NOMO-1 treated with dmso at 0.1 percent for 144 hours (cell line): ENCODE measurements around the gene MCUB.
"Not testable (repeated sequence)": the region's sequence is repeated elsewhere in the genome, so short reads cannot be mapped to it uniquely, and the experiment has no call there.

Experiments
- DNase-seq: peaks from one replicate; lab custom pipeline; 2025; ENCODE audit not compliant: unreplicated experiment; lab: John Stamatoyannopoulos, UW

MCUB gene

DNA sequence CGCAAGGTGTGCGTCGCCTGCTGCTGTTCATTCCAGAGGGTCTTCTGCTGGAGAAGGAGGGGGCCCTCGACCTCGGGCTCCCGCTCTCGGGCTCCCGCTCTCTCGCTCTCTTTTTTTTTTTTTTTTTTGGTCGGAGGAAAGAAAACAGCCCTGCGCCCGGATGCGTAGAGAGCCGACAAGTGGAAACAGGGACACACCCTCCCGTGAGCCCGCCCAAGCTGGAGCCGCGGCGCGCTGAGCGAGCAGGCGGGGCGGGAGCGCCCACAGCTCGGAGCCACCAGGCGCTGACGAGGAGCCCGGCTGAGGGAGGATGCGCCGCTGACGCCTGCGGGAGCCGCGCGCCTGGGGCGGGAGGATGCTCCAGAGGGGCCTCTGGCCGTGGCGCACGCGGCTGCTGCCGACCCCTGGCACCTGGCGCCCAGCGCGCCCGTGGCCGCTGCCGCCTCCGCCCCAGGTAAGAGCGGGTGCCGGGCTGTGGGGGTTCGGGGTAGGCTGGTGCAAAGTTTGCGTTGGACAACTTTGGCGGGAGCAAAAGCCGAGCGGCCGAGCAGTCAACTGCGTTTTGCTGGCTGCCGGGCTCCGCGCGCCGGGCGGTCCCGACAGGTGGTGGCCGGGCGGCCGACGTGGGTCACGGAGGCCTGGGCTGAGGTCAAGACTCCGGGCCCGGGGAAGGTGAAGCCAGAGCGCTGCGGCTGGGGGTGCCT is at the start of gene MCUB:
Gene MCUB, plus strand, starts transcription at position 264 of the 704 bp plus-strand sequence. Its CDS starts 92 bp downstream, at position 356.
- peak; percentile 68 for DNase-seq

DNA sequence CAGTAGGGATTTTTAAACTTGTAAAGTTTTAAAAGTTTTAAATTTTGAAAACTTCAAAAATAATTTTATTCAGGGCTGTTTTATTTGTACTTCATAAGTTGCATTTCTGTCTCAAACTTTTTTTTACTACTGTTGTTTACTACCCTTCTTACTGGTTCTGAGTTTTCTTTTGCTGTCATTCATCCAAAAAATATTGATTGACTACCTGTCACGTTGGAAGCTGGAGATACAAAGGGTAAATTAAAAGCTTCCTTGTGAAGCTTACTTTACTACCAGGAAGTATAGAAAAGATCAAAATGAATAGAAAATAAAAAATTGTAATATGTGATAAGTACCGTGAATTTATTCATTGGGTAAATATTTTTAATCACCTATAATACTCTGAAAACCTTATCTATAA is 49.4 kb upstream of the MCUB start:
- no peak for DNase-seq

DNA sequence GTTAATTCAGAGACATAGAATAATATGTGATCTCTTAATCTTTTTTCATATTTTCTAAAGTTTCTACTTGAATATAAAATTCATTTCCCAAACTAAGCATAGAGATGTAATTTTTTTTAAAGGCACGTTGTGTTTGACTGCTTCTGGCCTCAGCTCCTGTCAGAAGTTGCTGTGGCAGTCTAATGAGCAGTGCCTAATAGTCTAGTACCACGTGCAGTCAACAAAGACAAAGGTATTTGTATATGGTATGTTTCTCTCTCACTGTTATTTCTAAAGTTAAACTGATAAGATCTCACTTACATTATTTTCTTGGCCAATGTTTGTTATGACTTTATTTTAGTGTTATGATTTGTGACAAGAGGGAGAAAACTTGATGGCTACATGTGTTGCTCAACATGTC is 48.6 kb upstream of the MCUB start:
- DNase-seq = no peak

- DNase-seq = not testable (repeated sequence)
Measured at GRCh38 chr4:109513368-109513767, 46.7 kb upstream of the MCUB start.

DNA sequence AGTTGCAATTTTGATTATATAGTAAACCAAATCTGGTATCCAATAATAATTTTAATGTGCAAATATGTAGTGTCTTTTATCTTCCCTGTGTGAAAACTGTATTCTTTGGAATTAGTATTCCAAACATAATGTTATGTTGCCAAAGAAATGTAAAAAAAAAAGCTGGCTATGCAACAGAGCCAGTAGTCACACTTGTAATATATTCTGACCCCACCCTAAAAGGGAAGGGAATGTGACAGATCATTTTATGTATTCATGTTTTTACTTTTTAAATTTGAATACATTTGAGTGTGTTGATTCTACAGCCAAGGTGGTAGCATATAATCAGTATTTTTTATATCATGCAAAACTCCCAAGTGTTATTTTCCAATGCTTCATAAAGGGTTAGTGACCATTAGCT is 27.9 kb upstream of the MCUB start:
- no peak for DNase-seq

- DNase-seq = no peak
Measured at GRCh38 chr4:109545401-109545800, 14.6 kb upstream of the MCUB start.

GRCh38 chr4:109547394-109547793 is 12.7 kb upstream of the MCUB start:
- DNase-seq = no peak

DNA sequence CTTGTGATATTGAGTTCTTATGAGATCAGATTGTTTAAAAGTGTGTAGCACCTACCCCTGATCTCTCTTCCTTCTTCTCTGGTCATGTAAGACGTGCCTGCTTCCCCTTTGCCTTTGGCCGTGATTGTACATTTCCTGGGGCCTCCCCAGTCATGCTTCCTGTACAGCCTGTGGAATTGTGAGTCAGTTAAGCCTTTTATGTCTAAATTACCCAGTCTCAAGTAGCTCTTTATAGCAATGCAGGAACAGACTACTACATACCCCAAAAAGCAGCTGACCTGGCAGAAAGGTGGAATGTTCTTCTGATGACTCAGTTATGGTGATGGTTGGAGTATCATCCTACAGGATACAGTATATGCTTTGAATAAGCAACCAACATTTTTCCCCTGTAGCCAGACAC is 11.4 kb upstream of the MCUB start:
- peak; percentile 71 for DNase-seq

GRCh38 chr4:109552237-109552636 is 7.8 kb upstream of the MCUB start:
- DNase-seq = no peak

GRCh38 chr4:109553130-109553529 is 6.9 kb upstream of the MCUB start:
- DNase-seq = no peak

- no peak for DNase-seq
Measured at GRCh38 chr4:109554971-109555370, 5.1 kb upstream of the MCUB start.

DNA sequence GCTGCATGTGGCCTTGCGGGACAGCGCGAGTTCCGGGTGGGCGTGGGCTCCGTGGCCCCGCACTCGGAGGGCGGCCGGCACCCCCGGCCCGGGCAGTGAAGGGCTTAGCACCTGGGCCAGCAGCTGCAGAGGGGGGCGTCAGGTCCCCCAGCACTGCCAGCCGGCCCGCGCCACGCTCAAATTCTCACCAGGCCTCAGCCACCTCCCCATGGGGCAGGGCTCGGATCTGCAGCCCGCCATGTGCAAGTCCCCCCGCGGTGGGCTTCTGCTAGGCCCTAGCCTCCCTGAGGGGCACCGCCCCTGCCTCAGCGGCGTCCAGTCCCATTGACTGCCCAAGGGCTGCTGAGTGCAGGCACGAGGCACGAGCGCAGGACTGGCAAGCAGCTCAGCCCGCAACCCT is 2.6 kb upstream of the MCUB start:
- DNase-seq = no peak

- not testable (repeated sequence) for DNase-seq
Measured at GRCh38 chr4:109558095-109558494, 2.0 kb upstream of the MCUB start.

DNA sequence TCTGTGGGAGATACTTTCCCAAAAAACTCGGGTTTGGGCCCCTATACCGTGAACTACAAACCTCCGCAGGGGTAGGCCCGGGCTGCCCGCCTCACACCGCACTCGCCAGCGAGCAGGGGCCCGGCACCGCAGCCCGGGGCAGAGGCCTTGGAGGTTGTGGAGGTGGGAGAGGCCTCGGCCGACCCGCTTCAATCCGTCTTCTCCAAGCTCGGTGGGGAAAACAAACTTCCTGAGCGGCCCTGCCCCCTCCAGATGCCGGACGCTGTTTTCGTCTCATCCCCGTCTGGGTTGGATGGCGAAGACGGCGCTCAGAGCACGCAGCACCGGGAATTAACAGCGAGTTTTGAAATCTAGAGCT is 442 bp upstream of the MCUB start:
- DNase-seq = no peak

DNA sequence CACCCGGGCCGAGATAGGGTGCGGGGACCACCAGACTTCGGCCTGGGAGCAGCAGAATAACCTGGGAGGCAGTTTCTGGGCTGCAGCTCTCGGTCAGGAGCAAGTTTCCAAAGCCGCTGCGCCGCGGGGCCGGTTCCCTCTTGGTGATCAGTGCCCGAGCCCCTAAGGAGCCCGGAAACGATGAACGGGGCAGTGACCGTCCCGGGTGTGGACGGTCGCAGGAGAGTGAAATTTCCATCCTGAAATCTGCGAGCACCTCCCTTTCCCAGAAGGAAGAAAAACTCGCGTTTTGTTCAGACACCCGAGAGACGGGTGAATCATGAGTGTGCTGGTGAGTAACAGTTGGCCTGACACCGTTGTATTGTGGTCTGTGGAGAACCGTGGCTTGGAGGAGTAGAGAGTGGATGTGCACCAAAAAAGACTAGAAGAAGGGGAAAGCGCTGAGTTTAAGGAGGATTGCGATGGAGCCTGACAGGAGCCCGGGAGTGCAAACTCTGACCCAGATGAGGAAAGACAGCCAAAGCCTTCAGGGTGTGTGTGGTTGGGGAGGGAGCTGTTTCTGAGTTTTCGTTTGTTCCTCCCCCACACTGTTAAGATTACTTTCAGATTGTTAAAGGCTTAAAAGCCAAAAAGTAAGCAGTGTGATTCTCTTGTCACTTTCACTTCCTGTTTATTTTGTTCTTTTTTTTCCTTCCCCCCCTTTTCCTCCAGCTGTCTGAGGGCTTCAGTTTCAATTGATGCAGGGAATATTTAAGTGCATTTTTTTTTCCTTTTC is 828 bp downstream of the MCUB start:
- peak; percentile 78 for DNase-seq

- no peak for DNase-seq
Measured at GRCh38 chr4:109562457-109563239, 2.6 kb downstream of the MCUB start.

DNA sequence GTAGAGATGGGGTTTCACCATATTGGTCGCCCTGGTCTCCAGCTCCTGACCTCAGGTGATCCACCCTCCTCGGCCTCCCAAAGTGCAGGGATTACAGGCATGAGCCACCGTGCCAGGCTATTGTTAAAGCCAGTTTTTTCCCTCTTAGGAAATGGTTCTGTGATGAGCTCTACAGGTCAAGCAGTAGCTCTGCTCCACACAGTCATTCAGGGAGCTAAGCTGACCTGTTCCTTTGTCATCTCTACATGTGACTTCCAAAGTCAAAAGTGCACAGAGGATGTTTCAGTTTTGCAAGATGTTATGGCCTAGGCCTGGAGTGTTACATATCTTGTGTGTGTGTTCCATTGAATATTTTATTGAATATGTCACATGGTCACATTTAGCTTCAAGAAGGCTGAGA is 11.4 kb downstream of the MCUB start:
- DNase-seq = no peak

DNA sequence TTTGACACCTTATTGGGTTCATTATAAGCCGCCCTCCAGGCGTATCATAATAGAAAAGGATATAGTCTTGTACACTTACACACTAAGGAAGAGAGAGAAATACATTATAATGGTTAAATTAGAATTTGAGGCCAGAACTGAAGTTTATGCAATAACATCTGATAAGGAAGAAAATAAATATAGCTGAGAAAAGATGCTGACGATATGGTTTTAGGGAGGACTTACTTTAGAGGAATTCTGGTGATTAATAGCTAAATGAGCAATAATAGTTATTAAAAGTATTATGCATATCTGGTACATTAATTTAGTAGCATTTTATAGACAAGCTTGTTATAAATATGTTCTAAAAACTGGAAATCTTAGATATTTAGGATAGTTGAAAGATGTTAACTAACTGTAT is 12.1 kb downstream of the MCUB start:
- no peak for DNase-seq

- DNase-seq = peak; percentile 5
Measured at GRCh38 chr4:109574443-109574850, 14.4 kb downstream of the MCUB start.

GRCh38 chr4:109574931-109575804 is 15.1 kb downstream of the MCUB start:
- DNase-seq = no peak

GRCh38 chr4:109576462-109576861 is 16.4 kb downstream of the MCUB start:
- DNase-seq = peak; percentile 34
